Stimulated activated CD4-positive, alpha-beta T cell treated with anti-CD3 and anti-CD28 coated beads, Interleukin-1b, Interleukin-23, amount 100 ng/mL, for 24 hours (primary cell): ENCODE results near the gene ATP8A1.
"Not testable (repeated sequence)": the region's sequence is repeated elsewhere in the genome, so short reads cannot be mapped to it uniquely, and the experiment has no call there.

Experiments used
- DNase-seq, 4 experiments: peaks; one replicate each; pipeline ENCODE4 v3.0.0-alpha.2; 2020; ENCODE audit warnings: low read depth in 4 of 4, low spot score in 1 of 4

The ATP8A1 gene

DNA sequence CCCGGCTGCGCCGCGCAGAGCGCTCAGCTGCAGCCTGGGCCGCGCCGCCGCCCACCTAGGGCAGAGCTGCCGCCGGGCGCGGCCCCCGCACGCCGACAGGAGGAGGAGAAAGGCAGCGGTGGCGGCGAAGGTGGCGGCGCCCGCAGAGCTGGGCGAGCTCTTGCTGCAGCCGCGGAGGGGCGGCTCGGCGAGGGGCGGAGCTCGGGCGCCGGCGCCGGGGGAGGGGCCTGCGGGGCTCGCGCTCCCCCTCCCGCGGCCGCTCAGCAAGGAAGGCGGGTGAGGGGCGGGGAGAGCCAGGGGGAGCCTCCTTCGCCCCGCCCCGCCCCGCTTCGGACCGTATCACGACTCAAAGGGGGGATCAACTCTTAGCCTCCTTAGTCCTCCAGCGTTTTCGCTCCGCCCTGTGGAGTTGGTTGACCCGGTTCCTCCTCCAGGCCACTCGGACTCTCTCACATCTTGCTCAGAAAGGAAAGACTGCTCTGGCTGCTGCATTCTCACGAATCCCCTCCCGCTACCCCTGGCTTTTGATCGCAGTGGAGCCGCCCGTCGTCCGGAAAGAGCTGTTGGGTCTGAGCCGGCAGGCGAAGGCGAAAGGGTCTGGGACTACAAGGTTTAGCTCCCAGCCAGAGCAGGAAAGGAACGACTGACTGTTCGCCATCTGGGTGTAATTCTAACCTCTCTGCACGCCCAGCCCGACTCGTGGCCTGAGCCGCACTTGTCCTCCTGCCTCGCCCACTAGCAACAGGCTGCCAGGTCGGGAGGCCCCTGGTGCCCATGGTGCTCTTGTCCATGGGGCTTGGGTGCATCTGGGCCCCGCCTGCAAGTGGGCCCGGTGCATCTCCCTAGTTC is at the start of gene ATP8A1:
ATP8A1 (minus strand) TSS at position 162 of the 849 bp plus-strand sequence. CDS start 232 bp downstream, outside the sequence.
- DNase-seq = peak; percentile 81 to 92 (median 89)

DNA sequence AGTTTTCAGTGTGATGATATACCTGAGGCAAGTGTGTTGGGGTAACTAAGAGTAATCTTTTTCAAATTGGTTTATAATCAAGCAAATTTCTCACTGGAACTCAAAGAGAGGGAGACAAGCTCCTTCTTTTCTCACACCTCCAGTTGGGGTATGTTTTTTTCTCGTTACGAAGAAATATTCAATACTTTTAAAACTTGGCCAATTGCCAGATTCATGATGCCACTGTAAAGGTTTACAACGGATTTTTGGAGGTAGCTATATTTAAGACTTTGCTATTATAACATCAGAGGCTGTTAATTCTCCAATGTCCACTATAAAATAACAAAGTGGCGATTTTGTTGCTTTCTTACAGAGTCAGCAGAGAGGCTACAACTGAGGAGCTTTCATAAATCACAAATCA is 49.2 kb upstream of the ATP8A1 start:
- no peak for DNase-seq

DNA sequence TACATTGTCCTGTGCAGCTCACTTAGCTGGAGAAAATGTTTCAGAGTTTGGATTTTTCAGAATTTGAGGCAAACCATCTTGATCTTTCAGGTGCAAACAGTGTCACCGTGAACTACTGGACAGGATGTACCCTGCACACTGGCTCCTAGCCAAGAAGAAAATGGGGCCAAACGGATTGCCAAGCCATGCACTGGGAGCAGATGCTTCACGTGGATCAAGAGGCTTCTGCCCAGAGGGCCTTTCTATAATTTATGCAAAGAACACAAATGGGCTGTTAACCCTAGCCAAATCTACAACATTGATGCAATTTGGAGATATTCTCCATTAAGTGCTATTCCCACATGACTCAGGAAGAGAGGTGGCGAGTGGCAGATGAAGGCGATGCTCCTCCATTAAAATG is 46.9 kb upstream of the ATP8A1 start:
- no peak for DNase-seq

DNA sequence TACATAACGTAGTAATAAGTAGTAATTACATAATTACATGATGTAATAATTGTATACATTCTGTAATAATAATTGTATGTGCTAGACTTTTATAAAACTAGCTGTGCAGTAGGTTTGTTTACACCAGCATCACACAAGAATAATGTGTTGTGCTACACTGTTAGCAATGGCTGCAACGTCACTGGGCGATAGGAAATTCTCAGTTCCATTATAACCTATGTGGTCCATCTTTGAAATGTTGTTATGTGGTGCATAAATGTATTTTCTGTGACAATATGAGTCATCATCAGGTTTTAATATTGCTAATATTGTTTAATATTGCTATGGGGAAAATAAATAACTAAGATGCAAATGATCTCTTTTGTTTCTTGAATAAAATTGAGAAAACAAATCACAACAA is 46.0 kb upstream of the ATP8A1 start:
- DNase-seq = no peak

DNA sequence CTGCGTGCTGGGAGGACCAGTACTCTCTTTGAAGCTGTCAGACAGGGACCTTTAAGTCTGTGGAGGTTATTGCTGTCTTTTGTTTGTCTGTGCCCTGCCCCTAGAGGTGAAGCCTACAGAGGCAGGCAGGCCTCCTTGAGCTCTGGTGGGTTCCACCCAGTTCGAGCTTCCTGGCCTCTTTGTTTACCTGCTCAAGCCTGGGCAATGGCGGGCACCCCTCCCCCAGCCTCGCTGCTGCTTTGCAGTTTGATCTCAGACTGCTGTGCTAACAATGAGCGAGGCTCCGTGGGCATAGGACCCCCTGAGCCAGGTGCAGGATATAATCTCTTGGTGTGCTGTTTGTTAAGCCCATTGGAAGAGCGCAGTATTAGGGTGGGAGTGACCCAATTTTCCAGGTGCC is 44.9 kb upstream of the ATP8A1 start:
- DNase-seq = not testable (repeated sequence)

DNA sequence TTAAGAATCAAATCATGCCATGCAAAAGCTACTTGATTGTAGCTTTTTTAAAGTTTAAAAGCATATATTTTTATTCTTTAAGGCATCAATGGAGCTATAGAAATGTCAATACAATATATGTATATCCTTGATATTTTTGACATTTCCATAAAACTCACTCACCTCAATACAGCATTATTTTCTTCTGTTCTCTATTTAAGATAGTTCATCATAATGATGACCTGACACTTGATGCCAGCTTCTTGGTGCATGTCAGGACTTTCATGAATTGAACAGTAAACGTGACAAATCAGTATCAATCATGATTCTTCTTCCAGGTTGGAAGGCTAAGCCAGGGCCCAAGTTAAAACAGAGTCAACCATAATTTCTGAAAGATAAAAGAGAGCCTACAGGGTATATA is 33.6 kb upstream of the ATP8A1 start:
- DNase-seq = no peak

DNA sequence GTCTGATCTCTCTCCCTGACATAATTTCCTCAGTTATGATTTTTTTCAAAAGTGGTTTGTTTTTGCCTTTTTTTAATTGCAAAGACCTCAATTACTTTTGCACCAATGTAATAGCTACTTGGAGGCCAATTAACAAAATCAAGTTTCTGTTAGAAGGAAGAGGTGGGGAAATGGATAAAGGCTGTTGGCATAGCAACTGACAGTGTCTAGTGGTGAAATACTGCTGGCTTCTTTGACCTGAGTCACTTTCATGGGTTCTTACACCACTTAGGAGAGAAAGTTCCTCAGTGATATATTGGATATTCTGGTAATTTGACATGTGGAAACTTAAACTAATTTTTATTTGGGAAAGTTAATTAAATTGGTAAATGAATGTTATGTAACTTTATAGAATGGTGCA is 26.5 kb upstream of the ATP8A1 start:
- no peak for DNase-seq

DNA sequence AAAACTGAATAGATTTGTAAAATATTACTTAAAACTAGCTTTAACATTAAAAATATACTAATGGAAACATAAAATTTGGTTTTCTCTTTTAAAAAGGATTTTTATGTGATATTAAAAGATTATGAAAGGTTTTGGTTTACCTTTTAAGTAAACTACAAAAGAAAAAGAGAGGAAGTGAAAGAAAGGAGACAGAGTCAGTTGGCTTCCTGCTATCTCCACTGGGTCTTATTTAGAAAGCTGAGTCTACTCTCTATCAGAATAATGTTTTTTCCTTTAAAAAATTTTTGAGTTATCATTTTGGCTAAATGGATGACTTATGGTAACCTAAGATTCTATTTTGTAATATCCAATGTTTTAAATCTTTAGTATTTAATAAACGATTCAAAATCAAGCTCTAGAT is 21.6 kb upstream of the ATP8A1 start:
- DNase-seq = no peak

DNA sequence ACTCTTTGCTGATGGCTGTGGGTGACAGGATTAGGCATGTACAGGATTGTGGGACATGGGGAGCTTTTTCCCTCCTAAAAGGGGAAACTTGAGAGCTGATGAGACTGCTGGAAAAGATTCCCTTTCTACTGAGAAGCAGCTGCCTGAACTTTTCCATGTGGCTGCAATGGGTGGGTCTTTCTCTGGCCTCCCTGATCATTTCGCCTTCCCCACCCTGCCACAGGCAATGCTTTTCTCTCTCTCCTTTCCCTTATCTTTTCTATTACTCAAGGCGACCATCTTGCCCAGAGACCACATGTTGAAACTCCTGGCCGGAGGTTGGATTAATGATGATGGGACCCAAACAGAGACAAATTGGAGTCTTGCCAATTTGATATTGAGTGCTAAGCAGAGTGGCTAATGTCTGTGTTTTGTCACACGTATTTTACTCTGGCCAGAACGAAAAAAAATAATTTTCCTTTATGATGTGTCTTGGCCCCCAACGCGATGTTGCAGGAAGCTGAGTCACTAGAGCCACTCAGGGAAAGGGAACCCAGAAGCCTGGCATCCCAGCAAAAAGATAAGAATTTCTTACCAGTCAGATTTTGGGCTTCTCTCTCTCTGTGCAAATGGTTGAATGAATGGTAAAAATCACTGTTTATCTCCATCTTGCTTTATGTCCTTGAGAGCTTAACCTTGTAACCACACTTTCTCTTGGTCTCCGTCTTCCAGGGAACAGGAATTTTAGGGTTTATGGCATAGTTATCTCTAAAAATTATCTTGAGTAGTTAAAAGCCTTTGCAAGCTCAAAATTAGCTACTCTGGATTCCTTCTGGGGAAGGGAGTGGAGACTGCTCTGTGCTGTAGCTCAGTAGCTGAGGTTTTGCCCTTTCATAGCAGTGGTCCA is 19.4 kb upstream of the ATP8A1 start:
- DNase-seq = no peak

DNA sequence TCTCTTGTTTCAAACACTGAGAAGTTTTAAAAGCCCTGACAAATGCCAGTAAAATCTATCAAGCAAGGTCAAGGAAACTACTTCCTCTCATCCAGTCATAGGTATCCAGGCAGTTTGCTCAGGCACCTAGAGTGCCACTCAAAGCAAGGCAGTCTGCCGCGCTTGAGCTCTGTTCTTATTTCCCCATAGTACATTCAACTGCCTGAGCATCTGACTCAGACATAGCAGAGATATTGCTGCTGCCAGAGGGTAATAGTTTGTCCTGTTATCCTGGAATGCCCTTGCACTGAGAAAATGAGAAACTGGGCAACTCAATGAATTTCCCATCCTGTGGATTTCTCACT is 16.1 kb upstream of the ATP8A1 start:
- DNase-seq = no peak

DNA sequence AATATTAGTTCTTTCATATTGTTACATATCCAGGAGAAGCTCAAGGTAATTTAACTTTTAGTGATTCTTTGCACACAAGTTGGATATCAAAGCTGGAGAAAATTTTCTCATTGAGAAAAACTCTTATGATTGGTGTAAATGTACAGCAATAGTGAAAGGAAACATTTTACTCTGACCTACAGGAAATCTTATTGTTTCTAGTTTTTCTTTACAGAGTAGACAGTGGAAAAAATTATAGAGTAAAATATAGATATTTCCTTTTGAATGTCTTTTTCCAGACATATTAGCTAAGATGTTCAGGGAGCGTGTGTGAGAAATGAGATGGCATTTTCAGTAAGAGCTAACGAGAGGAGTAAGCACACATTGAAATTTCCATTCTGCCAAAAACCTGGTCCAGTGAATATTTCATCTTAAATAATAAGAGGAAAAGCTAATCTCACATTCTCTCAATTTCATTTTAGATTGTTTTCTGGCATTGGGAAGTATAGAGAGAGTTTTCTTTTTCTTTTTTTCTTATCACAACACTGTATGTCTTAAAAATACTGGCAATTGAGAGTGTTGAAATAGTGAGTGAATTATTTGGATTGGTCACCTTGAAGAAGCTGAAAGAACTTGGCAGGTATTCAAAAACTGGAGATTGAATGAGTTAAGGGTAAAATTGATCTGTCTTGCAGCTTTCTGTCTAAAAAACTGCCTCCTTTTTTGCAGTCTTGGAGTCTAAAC is 15.6 kb upstream of the ATP8A1 start:
- DNase-seq = no peak

DNA sequence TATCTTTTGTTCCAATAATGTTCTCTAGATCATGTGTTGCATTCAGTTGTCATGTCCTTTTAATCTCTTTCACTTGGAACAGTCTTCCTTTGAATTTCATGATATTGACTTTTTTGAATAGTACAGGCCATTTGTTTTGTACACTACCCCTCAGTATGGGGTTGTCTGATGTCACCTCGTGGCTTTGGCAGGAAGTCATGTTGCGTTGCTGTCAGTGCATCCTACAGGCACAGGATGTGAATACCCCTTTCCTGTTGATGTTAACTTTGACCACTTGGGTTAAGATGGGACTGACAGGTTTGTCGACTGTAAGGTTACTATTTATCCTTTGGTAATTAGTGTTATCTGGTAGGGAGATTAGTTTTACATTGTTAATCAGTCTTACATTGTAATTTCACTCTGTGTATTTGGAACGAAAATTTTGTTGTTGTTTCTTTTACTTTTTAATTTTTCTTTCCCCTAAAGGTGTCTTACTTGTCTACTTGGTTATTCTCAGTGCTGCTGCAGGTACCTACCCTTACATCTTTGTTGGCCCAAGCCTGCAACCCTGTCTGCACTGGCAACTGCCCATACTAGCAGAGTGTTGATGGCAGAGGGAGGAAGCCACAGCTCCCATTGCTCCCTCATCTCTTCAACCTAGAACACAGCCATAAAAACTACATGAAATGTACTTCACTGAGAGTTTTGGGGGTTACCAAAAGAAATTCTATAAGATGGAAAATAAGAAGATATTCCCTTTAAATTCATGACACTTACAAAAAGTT is 14.7 kb upstream of the ATP8A1 start:
- DNase-seq = peak in 1 of 4 experiments; percentile 7

DNA sequence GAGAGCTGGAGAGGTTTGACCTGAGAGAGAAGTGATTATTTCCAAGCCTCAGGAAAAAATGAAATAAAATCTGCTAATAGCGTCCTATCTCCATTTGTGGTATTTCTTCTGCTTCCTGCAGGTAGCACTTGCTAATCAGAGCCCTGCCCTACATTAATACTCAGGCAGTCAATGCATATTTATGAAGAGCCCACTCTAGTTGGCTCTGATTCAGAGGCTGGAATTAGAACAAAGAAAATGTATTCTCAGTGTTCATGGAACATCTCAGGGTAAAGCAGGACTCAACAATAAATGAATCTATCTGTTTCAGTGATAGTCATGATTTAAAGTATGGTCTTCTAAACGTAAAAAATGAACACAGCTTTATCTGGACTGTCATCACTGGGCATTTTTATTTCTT is 1.4 kb upstream of the ATP8A1 start:
- DNase-seq = no peak

DNA sequence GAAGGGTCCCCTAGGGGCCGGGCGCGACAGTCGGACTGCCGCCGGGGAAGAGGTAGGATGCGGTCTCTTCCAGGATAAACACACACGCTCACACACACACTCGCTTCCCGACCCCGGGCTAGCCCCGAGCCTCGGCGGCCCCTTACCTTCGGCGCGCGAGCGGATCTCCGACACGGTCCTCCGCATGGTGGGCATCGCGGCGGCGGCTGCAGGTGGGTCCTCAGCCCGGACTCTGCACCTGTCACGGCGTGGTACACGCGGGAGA is 294 bp downstream of the ATP8A1 start:
- no peak for DNase-seq

DNA sequence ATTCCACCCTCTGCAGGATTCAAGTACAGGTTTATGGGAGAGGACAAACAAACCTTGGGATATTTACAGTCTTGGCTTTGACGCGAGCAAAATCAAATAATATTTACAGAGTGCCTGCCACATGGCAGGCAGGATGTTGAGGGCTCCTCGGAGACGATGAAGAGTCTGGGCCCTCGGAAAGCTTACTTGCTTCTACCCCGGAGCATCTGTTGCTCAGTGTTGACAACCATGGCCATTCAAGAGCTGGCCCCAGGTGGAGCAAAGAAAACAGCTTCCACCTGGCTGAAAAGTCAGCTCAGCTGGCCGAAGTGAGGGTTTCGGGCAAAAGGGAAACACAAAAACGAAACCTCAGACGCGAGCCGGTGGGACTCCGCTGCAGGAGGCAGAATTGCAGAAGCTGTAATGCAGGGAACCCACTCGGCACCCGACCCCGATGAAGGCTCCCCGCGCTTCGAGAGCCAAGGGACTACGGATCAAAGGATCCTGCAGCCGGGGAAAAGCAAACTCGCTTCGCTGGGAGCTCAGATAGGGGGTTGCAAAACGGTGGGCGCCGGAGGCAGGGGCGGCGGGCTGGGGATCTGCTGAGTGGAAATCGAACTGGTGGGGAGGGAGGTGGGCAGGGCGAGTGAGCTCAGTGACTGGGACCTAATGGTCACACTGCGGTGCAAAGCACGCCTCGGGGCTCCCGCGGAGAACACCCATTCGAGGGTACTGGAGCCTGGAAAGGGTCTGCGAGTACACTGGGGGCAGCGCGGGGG is 805 bp downstream of the ATP8A1 start:
- DNase-seq = peak; percentile 7 to 24 (median 12)

DNA sequence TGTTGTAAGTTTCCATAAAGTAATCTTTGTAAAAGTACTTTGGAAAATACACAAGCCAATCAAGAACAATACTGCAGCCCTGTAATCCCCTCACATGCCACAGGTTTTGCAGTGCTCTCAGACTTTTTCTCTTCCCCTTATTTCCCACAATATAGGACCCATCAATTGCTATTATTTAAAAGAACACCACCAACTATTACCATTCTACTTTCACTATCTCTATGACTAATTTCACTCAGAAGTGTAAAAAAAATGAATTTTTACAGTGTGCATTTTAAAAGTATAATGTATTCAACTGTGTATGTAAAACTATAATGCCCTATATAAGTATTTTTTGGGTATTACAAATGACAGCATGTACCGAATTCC is 1.7 kb downstream of the ATP8A1 start:
- DNase-seq = no peak

DNA sequence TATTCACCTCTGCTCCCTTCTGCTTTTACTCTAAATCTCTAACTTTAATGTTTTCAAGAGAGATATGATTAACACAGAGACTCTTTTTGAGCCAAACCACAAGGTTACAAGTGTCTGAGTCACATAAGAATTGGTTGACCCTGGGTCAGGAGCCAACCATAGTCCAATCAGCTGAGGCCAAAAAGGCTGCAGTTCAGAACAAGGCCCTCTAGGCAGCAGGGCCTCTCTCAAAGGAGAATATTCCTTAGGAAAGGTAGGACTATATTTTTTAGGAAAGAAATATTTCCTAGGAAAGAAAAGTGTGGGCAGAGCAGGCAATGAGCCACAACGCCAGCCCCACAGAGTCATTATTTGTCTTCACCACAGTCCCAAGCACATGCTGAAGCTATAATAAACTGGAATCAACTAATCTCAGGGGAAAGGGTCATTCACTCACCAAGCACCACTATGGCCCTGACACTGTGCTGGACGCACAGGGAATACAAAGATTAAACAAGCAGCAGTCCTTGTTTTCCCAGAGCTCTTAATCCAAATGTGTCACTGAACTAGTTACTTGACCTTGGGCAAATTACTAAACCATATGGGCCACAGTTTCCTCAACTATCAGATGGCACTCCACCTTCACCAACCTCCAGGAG is 2.2 kb downstream of the ATP8A1 start:
- DNase-seq = no peak

DNA sequence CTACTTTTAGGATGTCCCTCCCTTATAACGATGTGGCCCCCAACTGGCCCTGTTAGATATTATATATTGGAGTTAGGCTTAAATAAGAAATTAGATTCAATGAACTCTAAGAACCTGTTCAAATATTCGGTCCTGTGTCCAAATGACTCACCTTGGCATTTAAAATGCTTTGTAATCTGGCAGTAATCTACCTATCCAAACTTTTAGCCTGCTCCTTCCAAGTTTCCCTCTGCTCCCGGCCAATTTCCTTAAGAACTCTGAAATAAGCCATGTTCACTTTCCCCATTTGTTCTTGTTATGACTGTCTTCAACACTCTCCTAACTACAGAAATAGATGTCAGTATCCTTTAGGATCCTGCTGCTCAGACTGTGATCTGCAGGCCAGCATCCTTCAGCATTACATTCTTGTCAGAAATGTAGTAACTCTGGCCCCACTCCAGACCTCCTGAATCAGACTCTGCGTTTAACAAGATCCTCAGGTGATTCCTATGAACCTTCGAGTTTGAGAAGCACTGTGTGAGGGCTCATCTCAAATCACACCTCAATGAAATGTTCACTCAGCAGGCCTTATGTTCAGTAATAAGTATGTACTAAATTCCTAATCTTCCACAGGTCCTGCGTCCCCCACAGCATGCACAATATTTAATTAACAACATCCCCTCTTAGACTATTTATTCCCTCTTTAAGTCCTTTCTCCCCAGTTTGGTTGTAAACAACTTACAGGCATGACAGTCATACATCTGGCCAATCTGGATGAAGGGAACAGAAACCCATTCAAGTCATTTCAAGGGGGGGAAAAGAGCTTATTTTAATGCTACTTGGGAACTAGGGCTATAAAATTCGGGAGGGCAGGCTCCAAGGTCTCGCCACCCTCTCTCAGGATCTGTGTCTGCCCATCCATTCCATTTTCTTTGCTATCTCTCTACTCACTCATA is 3.0 kb downstream of the ATP8A1 start:
- DNase-seq = no peak
